SK-N-SH treated with all-trans-retinoic acid at 6 μM for 48 hours (cell line): Measurements from ENCODE around the gene EXOC4.

ENCODE experiments used
- ARNTL ChIP-seq: fragments of 450-650 bp; formaldehyde crosslinking; IDR thresholded peaks from 2 replicates; pipeline ENCODE4 v1.5.0; 2020; ENCODE audit warnings: low read depth, mild to moderate bottlenecking, moderate library complexity, borderline replicate concordance
- BACH2 ChIP-seq: fragments of 250-450 bp; sonication (Bioruptor Pico); IDR thresholded peaks from 2 replicates; pipeline ENCODE4 v1.9.0; 2021; ENCODE audit warnings: mild to moderate bottlenecking, borderline replicate concordance
- CREB5 ChIP-seq: fragments of 250-450 bp; sonication (Bioruptor Pico); IDR thresholded peaks from 2 replicates; pipeline ENCODE4 v1.5.1; 2020; ENCODE audit warnings: low read depth, mild to moderate bottlenecking, moderate library complexity
- CSDC2 ChIP-seq: fragments of 250-450 bp; sonication (Bioruptor Pico); IDR thresholded peaks from 2 replicates; pipeline ENCODE4 v1.5.0; 2020; ENCODE audit warnings: mild to moderate bottlenecking, moderate library complexity
- ESRRG ChIP-seq: fragments of 250-450 bp; sonication (Bioruptor Pico); IDR thresholded peaks from 2 replicates; pipeline ENCODE4 v1.6.1; 2021; ENCODE audit warnings: mild to moderate bottlenecking
- GLIS3 ChIP-seq: fragments of 250-450 bp; sonication (Bioruptor Pico); IDR thresholded peaks from 2 replicates; pipeline ENCODE4 v1.5.0; 2020; ENCODE audit warnings: mild to moderate bottlenecking, moderate library complexity
- RARB ChIP-seq: fragments of 250-450 bp; sonication (Bioruptor Pico); IDR thresholded peaks from 2 replicates; pipeline ENCODE4 v1.8.0; 2021; ENCODE audit warnings: mild to moderate bottlenecking, moderate library complexity
- TOX ChIP-seq: fragments of 250-450 bp; sonication (Bioruptor Pico); IDR thresholded peaks from 2 replicates; pipeline ENCODE4 v1.8.0; 2021; ENCODE audit warnings: mild to moderate bottlenecking, moderate library complexity, borderline replicate concordance
- ZC3H10 ChIP-seq: fragments of 250-450 bp; sonication (Bioruptor Pico); IDR thresholded peaks from 2 replicates; pipeline ENCODE4 v1.5.1; 2021; ENCODE audit warnings: mild to moderate bottlenecking, moderate library complexity
- ZFP3 ChIP-seq: fragments of 250-450 bp; sonication (Bioruptor Pico); IDR thresholded peaks from 2 replicates; pipeline ENCODE4 v1.5.0; 2020; ENCODE audit warnings: mild to moderate bottlenecking, moderate library complexity

- TF ChIP-seq ZC3H10 (CRISPR knock-in tag) (no peak), CREB5 (CRISPR knock-in tag) (no peak), TOX (CRISPR knock-in tag) (no peak), ARNTL (no peak), RARB (no peak), GLIS3 (no peak), CSDC2 (CRISPR knock-in tag) (no peak), ZFP3 (no peak), ESRRG (CRISPR knock-in tag) (no peak), BACH2 (CRISPR knock-in tag) (no peak)
Observed at GRCh38 chr7:133973710-133974109, 720.8 kb downstream of the EXOC4 start.
